ENCODE data around the gene ZNF622.

DNA sequence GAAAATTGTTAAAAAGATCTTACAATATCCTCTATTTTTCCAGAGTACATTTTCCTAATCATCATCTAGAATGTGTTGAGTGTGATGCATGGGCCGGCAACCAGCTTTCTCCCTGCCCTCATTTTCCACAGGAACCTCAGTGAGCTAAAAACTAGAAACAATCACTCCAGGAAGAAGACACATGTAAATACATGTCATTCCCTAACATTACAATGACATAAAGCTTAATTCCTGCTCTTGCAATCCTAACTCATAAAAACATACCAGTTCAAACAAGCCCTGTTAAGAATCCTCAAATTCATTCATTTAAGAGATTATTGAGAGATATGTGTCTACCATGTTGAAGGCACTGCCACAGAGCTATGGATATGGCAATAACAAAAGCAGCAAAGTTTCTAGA, 18.5 kb upstream of the ZNF622 start:
- TF ChIP-seq, protein P1, sequence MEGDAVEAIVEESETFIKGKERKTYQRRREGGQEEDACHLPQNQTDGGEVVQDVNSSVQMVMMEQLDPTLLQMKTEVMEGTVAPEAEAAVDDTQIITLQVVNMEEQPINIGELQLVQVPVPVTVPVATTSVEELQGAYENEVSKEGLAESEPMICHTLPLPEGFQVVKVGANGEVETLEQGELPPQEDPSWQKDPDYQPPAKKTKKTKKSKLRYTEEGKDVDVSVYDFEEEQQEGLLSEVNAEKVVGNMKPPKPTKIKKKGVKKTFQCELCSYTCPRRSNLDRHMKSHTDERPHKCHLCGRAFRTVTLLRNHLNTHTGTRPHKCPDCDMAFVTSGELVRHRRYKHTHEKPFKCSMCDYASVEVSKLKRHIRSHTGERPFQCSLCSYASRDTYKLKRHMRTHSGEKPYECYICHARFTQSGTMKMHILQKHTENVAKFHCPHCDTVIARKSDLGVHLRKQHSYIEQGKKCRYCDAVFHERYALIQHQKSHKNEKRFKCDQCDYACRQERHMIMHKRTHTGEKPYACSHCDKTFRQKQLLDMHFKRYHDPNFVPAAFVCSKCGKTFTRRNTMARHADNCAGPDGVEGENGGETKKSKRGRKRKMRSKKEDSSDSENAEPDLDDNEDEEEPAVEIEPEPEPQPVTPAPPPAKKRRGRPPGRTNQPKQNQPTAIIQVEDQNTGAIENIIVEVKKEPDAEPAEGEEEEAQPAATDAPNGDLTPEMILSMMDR (IDR thresholded peaks at IDR 0.05): no peak
- TF ChIP-seq POLR2A (IDR thresholded peaks at IDR 0.05): no peak
